Neural cell (in vitro differentiated cells): Measurements from ENCODE around the gene BNIP3. TPM values are rescaled to one million over a fixed set of nuclear protein-coding genes. Genes with fewer than 3 reads are reported as not detected.

ENCODE experiments used
- H2AFZ ChIP-seq: fragments of 200-600, 300-800 bp; sonication (generic), shearing (Covaris generic); 2 replicates; pipeline ENCODE4 v1.6.0; 2014; ENCODE audit warnings: low read depth, mild to moderate bottlenecking, antibody characterized with exemption, low read length, moderate library complexity
- H3F3A ChIP-seq: fragments of 200-600 bp; shearing (Covaris generic); 2 replicates; pipeline ENCODE4 v1.6.1; 2016; ENCODE audit warnings: mild to moderate bottlenecking, moderate library complexity, mixed read lengths, antibody characterized with exemption, low read length; ENCODE audit not compliant: insufficient read depth, poor library complexity, severe bottlenecking
- H3K27ac ChIP-seq: fragments of 200-600, 300-800 bp; sonication (generic), shearing (Covaris generic); 2 replicates; pipeline ENCODE4 v1.5.1; 2014; ENCODE audit warnings: mild to moderate bottlenecking, low read length, moderate library complexity
- H3K27me3 ChIP-seq: fragments of 300-800, 200-600 bp; sonication (generic), shearing (Covaris generic); 2 replicates; pipeline ENCODE4 v1.6.0; 2014; ENCODE audit warnings: mild to moderate bottlenecking, low read depth, low read length, moderate library complexity; ENCODE audit not compliant: insufficient read depth
- H3K36me3 ChIP-seq: fragments of 300-800, 200-600 bp; sonication (generic), shearing (Covaris generic); 2 replicates; pipeline ENCODE4 v1.5.1; 2014; ENCODE audit warnings: mild to moderate bottlenecking, antibody characterized with exemption, low read length, moderate library complexity; ENCODE audit not compliant: insufficient read depth
- H3K4me2 ChIP-seq: fragments of 300-800, 200-600 bp; sonication (generic), shearing (Covaris generic); 2 replicates; pipeline ENCODE4 v1.6.0; 2014; ENCODE audit warnings: mild to moderate bottlenecking, low read length
- H3K4me3 ChIP-seq: fragments of 300-800, 200-600 bp; sonication (generic), shearing (Covaris generic); 2 replicates; pipeline ENCODE4 v1.5.1; 2014; ENCODE audit warnings: mild to moderate bottlenecking, low read length, moderate library complexity
- H3K79me2 ChIP-seq: fragments of 200-600 bp; shearing (Covaris generic); replicated peaks from 2 replicates; pipeline ENCODE4 v1.6.0; 2014; ENCODE audit warnings: mild to moderate bottlenecking, low read length, moderate library complexity; ENCODE audit not compliant: insufficient read depth
- H3K9ac ChIP-seq: fragments of 300-800, 200-600 bp; sonication (generic), shearing (Covaris generic); 2 replicates; pipeline ENCODE4 v1.6.1; 2016; ENCODE audit warnings: mild to moderate bottlenecking, low read length, mixed read lengths
- H3K9me2 ChIP-seq: fragments of 200-600 bp; shearing (Covaris generic); 2 replicates; pipeline ENCODE4 v1.6.1; 2016; ENCODE audit warnings: mild to moderate bottlenecking, low read length, mixed read lengths; ENCODE audit not compliant: insufficient read depth
- H3K9me3 ChIP-seq: fragments of 200-600, 300-800 bp; sonication (generic), shearing (Covaris generic); 2 replicates; pipeline ENCODE4 v1.6.1; 2016; ENCODE audit warnings: mild to moderate bottlenecking, mixed run types, low read length, moderate library complexity, mixed read lengths
- H4K20me1 ChIP-seq: fragments of 200-600 bp; shearing (Covaris generic); 2 replicates; pipeline ENCODE4 v1.6.1; 2016; ENCODE audit warnings: mild to moderate bottlenecking, mixed run types; ENCODE audit not compliant: insufficient read depth
- EP300 ChIP-seq: fragments of 450-650 bp; conservative IDR thresholded peaks from 2 replicates; pipeline ENCODE4 v1.6.1; 2014; ENCODE audit warnings: antibody characterized with exemption, mild to moderate bottlenecking, moderate library complexity; ENCODE audit not compliant: poor library complexity, severe bottlenecking
- EZH2 ChIP-seq: fragments of 200-600, 300-800 bp; shearing (Covaris generic), sonication (generic); IDR thresholded peaks from 2 replicates; pipeline ENCODE4 v1.6.1; 2014; ENCODE audit warnings: antibody characterized with exemption, low read length, borderline replicate concordance, mild to moderate bottlenecking; ENCODE audit not compliant: insufficient read depth, poor library complexity, severe bottlenecking
- MXI1 ChIP-seq: fragments of 450-650 bp; conservative IDR thresholded peaks from 2 replicates; pipeline ENCODE4 v1.6.1; 2014; ENCODE audit warnings: antibody characterized with exemption, mild to moderate bottlenecking; ENCODE audit not compliant: poor library complexity, severe bottlenecking
- POLR2AphosphoS5 ChIP-seq: IDR thresholded peaks from 2 replicates; pipeline ENCODE4 v1.6.1; 2012
- RAD21 ChIP-seq: fragments of 450-650 bp; conservative IDR thresholded peaks from 2 replicates; pipeline ENCODE4 v1.6.1; 2014; ENCODE audit warnings: antibody characterized with exemption, mild to moderate bottlenecking, moderate library complexity
- SMC3 ChIP-seq: fragments of 450-650 bp; conservative IDR thresholded peaks from 2 replicates; pipeline ENCODE4 v1.6.1; 2014; ENCODE audit warnings: antibody characterized with exemption, mild to moderate bottlenecking, moderate library complexity; ENCODE audit not compliant: poor library complexity
- TAF1 ChIP-seq: IDR thresholded peaks from 2 replicates; pipeline ENCODE4 v1.6.1; 2012; ENCODE audit warnings: low read depth
- polyA plus RNA-seq: library from polyadenylated mRNA; depleted of rRNA; stranded (reverse); fragments of >200 nt; gene quantifications from 2 replicates; pipeline ENCODE4 v1.2.3, GENCODE V29; 2014
- TF ChIP-seq, protein P1 (sequence below): fragments of 450-650 bp; IDR thresholded peaks from 2 replicates; pipeline ENCODE4 v1.5.1; 2014; ENCODE audit warnings: antibody characterized with exemption, mild to moderate bottlenecking, moderate library complexity; ENCODE audit not compliant: poor library complexity, severe bottlenecking
- TF ChIP-seq, protein P2 (sequence below): IDR thresholded peaks from 2 replicates; pipeline ENCODE4 v1.6.1; 2012; ENCODE audit warnings: borderline replicate concordance

The BNIP3 gene
- polyA plus RNA-seq, 1 donor from 2014 or later = 77.1 TPM

DNA sequence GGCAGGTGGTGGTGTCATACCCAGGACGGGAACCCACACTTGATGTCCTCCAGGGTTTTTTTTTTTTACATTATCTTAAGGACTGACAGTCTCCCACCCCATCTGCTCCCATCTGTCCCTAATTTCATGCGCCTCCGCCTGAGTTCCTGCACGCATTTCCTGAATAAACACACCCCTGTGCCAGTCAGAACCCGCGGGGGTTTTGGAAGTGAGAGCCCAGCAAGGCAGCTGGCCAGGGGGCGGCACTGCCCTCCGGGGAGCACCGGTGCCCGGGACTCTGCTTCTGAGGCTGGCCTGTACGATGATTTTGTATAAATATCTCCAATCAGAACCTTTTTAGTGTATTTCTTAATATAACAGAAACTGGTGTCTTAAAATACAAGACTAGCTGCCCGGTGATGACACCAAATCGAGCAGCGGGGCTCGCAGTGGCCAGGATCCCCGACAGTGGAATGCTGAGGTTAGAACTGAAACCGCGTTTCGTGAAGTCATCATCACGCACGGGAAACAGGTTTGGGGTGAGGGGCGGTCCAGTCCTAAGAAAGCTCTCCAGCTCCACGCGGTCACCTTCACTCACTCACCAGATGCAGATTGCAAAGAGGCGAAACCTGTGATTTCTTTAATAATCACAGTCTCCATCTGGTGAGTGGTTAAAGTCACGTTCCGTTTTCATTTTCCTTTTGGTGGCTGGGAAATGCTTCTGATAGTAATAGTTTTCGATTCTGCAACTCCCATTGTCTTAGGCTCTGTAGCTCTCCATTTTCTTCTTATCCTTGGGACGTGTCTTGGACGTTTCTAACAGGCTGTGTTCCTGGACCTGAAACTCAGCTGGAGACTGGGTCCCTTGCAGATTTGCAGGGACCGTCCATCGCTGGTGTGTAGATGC is 19.7 kb downstream of the BNIP3 start:
- Histone ChIP-seq H3K4me2 (no peak overlapping the region), H3K27me3 (no peaks in the 10 kb centered on the region), H3K9ac (no peak overlapping the region), H3K9me2 (no peaks in the 10 kb centered on the region), H3F3A (no peaks in the 10 kb centered on the region), H4K20me1 (no peaks in the 10 kb centered on the region), H3K79me2 (no peaks in the 10 kb centered on the region), H3K36me3 (no peaks in the 10 kb centered on the region), H3K9me3 (no peaks in the 10 kb centered on the region), H3K27ac (no peak overlapping the region), H2AFZ (no peak overlapping the region), H3K4me3 (no peak overlapping the region)
- TF ChIP-seq EP300 (no peak), SMC3 (no peak)

DNA sequence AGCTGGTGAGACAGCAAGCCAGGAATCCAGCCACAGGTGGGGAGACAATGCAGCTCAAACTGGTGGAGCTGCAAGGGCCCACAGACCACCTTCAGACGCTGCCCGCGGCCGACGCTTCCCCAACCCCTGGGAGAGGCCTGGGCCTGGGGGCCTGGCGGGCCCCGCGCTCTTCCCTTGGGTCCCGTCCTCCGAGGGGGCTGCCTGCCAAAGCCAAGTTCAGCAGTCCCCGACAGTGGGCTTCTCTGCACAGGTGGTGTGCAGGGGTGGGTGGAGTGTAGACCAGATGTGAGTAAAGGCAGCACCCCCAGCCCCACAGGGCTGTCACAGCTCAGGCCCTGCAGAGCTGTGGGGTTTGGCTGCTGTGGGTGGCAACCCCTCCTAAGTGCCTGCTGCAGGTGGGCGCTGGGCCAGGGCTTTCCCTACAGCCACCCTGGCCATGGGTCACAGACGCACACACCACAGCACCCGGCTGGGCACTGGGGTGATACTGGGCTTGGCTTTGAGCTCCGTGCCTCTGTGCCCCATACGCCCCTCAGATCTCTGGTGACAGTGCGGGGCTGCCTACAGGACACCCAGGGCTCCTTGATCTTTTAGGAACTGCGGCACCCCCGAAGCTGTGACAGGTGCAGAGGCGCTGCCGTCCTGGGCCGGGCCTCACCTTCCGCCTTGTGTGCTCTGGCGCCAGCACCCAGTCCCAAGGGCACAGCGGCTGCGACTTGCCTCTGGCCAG is 20.5 kb downstream of the BNIP3 start:
- Histone ChIP-seq H4K20me1 (no peaks in the 10 kb centered on the region), H2AFZ (no peak overlapping the region), H3K27ac (no peak overlapping the region), H3K4me3 (no peak overlapping the region), H3K9ac (no peak overlapping the region), H3F3A (no peaks in the 10 kb centered on the region), H3K36me3 (no peaks in the 10 kb centered on the region), H3K9me2 (no peaks in the 10 kb centered on the region), H3K27me3 (no peaks in the 10 kb centered on the region), H3K4me2 (no peak overlapping the region), H3K79me2 (no peaks in the 10 kb centered on the region), H3K9me3 (no peaks in the 10 kb centered on the region)
- TF ChIP-seq, protein P1, sequence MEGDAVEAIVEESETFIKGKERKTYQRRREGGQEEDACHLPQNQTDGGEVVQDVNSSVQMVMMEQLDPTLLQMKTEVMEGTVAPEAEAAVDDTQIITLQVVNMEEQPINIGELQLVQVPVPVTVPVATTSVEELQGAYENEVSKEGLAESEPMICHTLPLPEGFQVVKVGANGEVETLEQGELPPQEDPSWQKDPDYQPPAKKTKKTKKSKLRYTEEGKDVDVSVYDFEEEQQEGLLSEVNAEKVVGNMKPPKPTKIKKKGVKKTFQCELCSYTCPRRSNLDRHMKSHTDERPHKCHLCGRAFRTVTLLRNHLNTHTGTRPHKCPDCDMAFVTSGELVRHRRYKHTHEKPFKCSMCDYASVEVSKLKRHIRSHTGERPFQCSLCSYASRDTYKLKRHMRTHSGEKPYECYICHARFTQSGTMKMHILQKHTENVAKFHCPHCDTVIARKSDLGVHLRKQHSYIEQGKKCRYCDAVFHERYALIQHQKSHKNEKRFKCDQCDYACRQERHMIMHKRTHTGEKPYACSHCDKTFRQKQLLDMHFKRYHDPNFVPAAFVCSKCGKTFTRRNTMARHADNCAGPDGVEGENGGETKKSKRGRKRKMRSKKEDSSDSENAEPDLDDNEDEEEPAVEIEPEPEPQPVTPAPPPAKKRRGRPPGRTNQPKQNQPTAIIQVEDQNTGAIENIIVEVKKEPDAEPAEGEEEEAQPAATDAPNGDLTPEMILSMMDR = no peak
- TF ChIP-seq TAF1 (no peak), RAD21 (no peak), MXI1 (no peak), SMC3 (no peak), EZH2 (no peak), POLR2AphosphoS5 (no peak), EP300 (no peak)
- TF ChIP-seq, protein P2, sequence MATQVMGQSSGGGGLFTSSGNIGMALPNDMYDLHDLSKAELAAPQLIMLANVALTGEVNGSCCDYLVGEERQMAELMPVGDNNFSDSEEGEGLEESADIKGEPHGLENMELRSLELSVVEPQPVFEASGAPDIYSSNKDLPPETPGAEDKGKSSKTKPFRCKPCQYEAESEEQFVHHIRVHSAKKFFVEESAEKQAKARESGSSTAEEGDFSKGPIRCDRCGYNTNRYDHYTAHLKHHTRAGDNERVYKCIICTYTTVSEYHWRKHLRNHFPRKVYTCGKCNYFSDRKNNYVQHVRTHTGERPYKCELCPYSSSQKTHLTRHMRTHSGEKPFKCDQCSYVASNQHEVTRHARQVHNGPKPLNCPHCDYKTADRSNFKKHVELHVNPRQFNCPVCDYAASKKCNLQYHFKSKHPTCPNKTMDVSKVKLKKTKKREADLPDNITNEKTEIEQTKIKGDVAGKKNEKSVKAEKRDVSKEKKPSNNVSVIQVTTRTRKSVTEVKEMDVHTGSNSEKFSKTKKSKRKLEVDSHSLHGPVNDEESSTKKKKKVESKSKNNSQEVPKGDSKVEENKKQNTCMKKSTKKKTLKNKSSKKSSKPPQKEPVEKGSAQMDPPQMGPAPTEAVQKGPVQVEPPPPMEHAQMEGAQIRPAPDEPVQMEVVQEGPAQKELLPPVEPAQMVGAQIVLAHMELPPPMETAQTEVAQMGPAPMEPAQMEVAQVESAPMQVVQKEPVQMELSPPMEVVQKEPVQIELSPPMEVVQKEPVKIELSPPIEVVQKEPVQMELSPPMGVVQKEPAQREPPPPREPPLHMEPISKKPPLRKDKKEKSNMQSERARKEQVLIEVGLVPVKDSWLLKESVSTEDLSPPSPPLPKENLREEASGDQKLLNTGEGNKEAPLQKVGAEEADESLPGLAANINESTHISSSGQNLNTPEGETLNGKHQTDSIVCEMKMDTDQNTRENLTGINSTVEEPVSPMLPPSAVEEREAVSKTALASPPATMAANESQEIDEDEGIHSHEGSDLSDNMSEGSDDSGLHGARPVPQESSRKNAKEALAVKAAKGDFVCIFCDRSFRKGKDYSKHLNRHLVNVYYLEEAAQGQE = no peak
